NT2/D1 (cell line): ENCODE measurements around the gene UBR2.

ENCODE experiments used
- SUZ12 ChIP-seq: IDR thresholded peaks from 2 replicates; pipeline ENCODE4 v1.6.1; 2011; ENCODE audit not compliant: insufficient read length, insufficient read depth; ENCODE audit errors: extremely low read depth
- YY1 ChIP-seq: IDR thresholded peaks from 2 replicates; pipeline ENCODE4 v1.6.1; 2011; ENCODE audit not compliant: insufficient read length, insufficient read depth
- ZNF274 ChIP-seq: IDR thresholded peaks from 2 replicates; pipeline ENCODE4 v1.6.1; 2011; ENCODE audit warnings: mild to moderate bottlenecking, low read depth, low read length

DNA sequence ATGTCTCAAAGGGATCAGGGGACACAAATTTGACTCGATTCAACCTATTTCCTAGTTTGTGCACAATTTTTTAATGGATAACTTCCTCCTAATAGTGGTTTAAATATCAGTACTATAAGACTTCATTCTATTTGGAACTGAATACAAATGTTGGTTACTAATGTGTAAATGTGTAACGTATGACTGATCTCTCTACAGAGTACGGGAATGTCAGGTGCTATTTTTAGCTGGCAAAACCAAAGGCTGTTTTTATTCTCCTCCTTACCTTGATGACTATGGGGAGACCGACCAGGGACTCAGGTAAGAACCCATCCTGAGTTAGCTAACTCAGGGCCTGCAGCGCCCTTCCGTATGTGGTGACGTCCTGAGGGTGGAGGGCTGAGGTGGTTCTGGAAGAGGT is 125.5 kb downstream of the UBR2 start:
- TF ChIP-seq SUZ12 (no peak), YY1 (no peak), ZNF274 (no peak)
